A673 (cell line): Measurements from ENCODE around the gene YOD1. TPM values are rescaled to one million over a fixed set of nuclear protein-coding genes. Genes with fewer than 3 reads are reported as not detected.

Experiments
- BruUV-seq: library from RNA; stranded (reverse); fragments of 400-500 nt; replicated peaks from 2 replicates; lab custom pipeline; 2021; lab: Mats Ljungman, UMichigan
- CTCF ChIA-PET: fragments of 300-600 bp; sonication (Branson Sonifier 250); formaldehyde crosslinking; loops from one replicate; lab custom pipeline; 2022; ENCODE audit warnings: antibody characterized with exemption; lab: Charles Lee
- POLR2A ChIA-PET: fragments of 300-600 bp; sonication (Branson Sonifier 250); formaldehyde crosslinking; loops from one replicate; lab custom pipeline; 2022; ENCODE audit warnings: antibody characterized with exemption; ENCODE audit not compliant: low non-redundant PET; lab: Charles Lee
- DNase-seq: peaks from one replicate; pipeline ENCODE4 v3.0.0-alpha.2; 2015; ENCODE audit warnings: low spot score
- H3K27ac ChIP-seq: fragments of 200-600 bp; sonication (generic); 2 replicates; pipeline ENCODE4 v1.5.1; 2016; ENCODE audit warnings: mixed run types, low read depth, mild to moderate bottlenecking, mixed read lengths, antibody characterized with exemption, low read length; ENCODE audit not compliant: poor library complexity, severe bottlenecking
- H3K27me3 ChIP-seq: fragments of 200-600 bp; sonication (generic); replicated peaks from 2 replicates; pipeline ENCODE4 v1.6.1; 2017; ENCODE audit warnings: mixed run types, low read depth, mild to moderate bottlenecking, mixed read lengths, antibody characterized with exemption, low read length; ENCODE audit not compliant: insufficient read depth, poor library complexity
- H3K36me3 ChIP-seq: fragments of 200-600 bp; sonication (generic); 2 replicates; pipeline ENCODE4 v1.6.1; 2016; ENCODE audit warnings: mixed run types, mild to moderate bottlenecking, mixed read lengths, antibody characterized with exemption, low read length; ENCODE audit not compliant: insufficient read depth, poor library complexity, severe bottlenecking
- H3K4me1 ChIP-seq: fragments of 200-600 bp; sonication (generic); 2 replicates; pipeline ENCODE4 v1.6.1; 2017; ENCODE audit warnings: mixed run types, mild to moderate bottlenecking, mixed read lengths, antibody characterized with exemption, low read length; ENCODE audit not compliant: insufficient read depth, poor library complexity, severe bottlenecking
- H3K4me3 ChIP-seq: fragments of 200-600 bp; sonication (generic); 2 replicates; pipeline ENCODE4 v1.5.1; 2016; ENCODE audit warnings: low read depth, mixed run types, mild to moderate bottlenecking, mixed read lengths, low read length; ENCODE audit not compliant: poor library complexity, severe bottlenecking
- H3K9me3 ChIP-seq: fragments of 200-600 bp; sonication (generic); 2 replicates; pipeline ENCODE4 v1.6.1; 2016; ENCODE audit warnings: mixed run types, low read depth, mild to moderate bottlenecking, mixed read lengths, antibody characterized with exemption, low read length; ENCODE audit not compliant: poor library complexity, severe bottlenecking
- EZH2 ChIP-seq: fragments of 200-600 bp; sonication (generic); IDR thresholded peaks from 2 replicates; pipeline ENCODE4 v1.6.1; 2017; ENCODE audit warnings: borderline replicate concordance, low read depth, mild to moderate bottlenecking, mixed read lengths, antibody characterized with exemption, low read length; ENCODE audit not compliant: poor library complexity, severe bottlenecking
- intact Hi-C: fragments of 100-400 bp; cut with micrococcal nuclease; formaldehyde crosslinking; loops from one replicate; pipeline ENCODE4 v1.10.0; 2022; ENCODE audit not compliant: unreplicated experiment
- total RNA-seq: library from RNA; stranded (reverse); gene quantifications from 2 replicates; pipeline ENCODE4 v1.2.3, GENCODE V29; 2021
- TF ChIP-seq, protein P1 (sequence below): fragments of 300-800, 200-600 bp; sonication (generic); conservative IDR thresholded peaks from 2 replicates; pipeline ENCODE4 v1.5.1; 2017; ENCODE audit warnings: low read depth, mild to moderate bottlenecking, antibody characterized with exemption, low read length, moderate library complexity, mixed read lengths

The YOD1 gene
- total RNA-seq, 1 experiment from 2014 or later: 12.6 TPM

DNA sequence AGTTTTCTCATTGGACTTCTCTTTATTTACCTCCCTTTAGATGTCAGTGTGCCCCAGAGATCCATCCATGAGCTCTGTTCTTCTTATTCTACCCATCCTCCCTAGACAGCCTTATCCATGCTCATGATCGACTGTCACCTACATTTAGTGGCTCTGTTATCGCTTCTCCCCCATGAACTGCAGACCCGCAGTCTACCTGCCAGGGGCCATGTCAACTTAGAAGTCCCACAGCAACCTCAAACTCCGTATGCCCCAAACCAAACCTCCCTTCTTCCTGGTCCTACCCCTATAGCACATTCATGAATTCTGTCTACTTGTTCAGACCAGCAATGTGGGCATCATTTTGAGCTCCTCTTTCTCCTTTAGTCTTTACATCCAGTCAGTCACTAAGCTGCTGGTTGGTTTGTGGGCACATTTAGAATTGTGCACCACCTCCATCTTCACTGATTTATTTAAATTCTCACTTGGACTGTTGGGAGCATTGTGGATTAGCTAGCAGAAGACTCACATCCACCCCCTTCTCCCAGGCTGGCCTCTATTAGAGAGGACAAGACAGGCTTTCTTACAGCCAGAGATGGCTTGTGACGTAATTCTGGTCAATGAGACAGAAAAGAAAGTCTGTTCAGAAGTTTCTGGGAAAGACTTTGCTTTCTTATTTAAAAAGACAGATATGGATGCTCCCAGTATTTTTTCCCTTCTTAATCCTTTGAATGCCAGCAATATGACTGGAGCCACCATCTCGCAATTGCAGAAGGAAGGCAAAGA lies 37.5 kb downstream of the YOD1 start:
- Histone ChIP-seq H3K27ac (no peak overlapping the region), H3K4me3 (no peak overlapping the region), H3K36me3 (no peaks in the 10 kb centered on the region), H3K4me1 (no peaks in the 10 kb centered on the region), H3K9me3 (no peaks in the 10 kb centered on the region), H3K27me3 (peaks cover 32% of the 10 kb centered on the region)
- ChIA-PET POLR2A (no interaction called here), CTCF (no interaction called here)
- intact Hi-C loops: no loop called here
- no peak for TF ChIP-seq EZH2
- TF ChIP-seq, protein P1, sequence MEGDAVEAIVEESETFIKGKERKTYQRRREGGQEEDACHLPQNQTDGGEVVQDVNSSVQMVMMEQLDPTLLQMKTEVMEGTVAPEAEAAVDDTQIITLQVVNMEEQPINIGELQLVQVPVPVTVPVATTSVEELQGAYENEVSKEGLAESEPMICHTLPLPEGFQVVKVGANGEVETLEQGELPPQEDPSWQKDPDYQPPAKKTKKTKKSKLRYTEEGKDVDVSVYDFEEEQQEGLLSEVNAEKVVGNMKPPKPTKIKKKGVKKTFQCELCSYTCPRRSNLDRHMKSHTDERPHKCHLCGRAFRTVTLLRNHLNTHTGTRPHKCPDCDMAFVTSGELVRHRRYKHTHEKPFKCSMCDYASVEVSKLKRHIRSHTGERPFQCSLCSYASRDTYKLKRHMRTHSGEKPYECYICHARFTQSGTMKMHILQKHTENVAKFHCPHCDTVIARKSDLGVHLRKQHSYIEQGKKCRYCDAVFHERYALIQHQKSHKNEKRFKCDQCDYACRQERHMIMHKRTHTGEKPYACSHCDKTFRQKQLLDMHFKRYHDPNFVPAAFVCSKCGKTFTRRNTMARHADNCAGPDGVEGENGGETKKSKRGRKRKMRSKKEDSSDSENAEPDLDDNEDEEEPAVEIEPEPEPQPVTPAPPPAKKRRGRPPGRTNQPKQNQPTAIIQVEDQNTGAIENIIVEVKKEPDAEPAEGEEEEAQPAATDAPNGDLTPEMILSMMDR: no peak
- DNase-seq: no peak
- BruUV-seq: no TSS peak

DNA sequence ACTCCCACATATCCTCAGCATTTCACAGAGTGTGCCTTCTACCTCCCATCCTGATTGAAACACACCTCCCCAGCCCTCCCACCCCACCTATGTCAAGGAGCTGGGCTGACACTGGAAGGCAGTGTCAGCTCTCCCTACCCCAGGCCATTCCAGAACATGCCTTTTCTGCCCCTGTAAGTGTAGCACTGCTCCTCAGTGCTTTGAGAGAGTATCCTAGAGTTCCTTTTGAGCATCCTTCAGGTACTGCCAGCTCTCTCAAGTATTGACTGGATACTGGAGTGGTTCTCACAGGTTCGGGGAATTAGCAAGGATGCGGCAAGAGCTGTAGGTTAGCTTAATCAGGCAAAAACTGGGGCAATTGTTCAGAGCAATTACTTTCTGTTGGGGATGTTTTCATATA lies 40.3 kb downstream of the YOD1 start:
- POLR2A ChIA-PET: no interaction called here
- CTCF ChIA-PET: no interaction called here

DNA sequence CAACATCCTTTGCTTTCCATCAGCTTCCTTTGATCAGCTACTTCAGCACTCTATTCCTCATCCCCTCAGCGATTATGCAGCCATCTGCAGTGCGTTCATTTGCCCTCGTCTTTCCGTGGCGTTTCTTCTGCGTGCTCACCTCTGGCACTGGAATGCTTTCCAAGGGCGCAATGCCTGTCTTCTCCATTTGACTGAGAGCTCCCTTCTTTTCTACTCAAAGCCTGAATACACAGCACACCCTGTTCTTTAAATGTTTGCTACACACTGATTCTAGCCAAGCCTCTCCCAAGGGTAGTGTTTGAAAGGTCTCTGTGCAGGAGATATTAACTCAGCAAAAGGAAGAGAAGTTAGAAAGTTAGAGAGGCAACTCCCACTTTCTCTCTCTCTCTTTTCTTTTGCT lies 41.1 kb downstream of the YOD1 start:
- Histone ChIP-seq H3K4me3 (no peak overlapping the region), H3K27ac (no peak overlapping the region), H3K27me3 (peaks cover 32% of the 10 kb centered on the region), H3K4me1 (no peaks in the 10 kb centered on the region), H3K36me3 (no peaks in the 10 kb centered on the region), H3K9me3 (no peaks in the 10 kb centered on the region)
- ChIA-PET POLR2A (no interaction called here), CTCF (no interaction called here)
- intact Hi-C loops: no loop called here
- no peak for TF ChIP-seq EZH2
- TF ChIP-seq, protein P1: no peak
- DNase-seq: no peak
- BruUV-seq: no TSS peak

More for the DNA sequence above, 40.3 kb downstream of the YOD1 start:
- BruUV-seq: no TSS peak
- intact Hi-C loops: no loop called here
- H3K27ac ChIP-seq: no peak overlapping the region
- DNase-seq: no peak
- TF ChIP-seq, protein P1: no peak
- TF ChIP-seq EZH2: no peak
- H3K9me3 ChIP-seq: no peaks in the 10 kb centered on the region
- peaks cover 32% of the 10 kb centered on the region for H3K27me3 ChIP-seq
- H3K4me3 ChIP-seq: no peak overlapping the region
- H3K36me3 ChIP-seq: no peaks in the 10 kb centered on the region
- H3K4me1 ChIP-seq: no peaks in the 10 kb centered on the region
